ENCODE measurements around the gene CAPN13. TPM values are rescaled to one million over a fixed set of nuclear protein-coding genes. Genes with fewer than 3 reads are reported as not detected.

Gene CAPN13
- total RNA-seq, 2 donors from 2014 or later = 25.5 to 31.2 TPM

GRCh38 chr2:30790879-30791278, 16.4 kb downstream of the CAPN13 start:
- intact Hi-C loops (cut with DNase I) = no loop called here
- Histone ChIP-seq H3K27ac (no peak overlapping the region), H3K9ac (ENCODE audit: low read depth in 2 of 2, low read length in 2 of 2) (no peak overlapping the region), H3K36me3 (no peaks in the 10 kb centered on the region), H3K4me3 (no peak overlapping the region), H3K9me3 (no peaks in the 10 kb centered on the region), H3K27me3 (no peaks in the 10 kb centered on the region), H3K4me1 (no peaks in the 10 kb centered on the region)
- no peak for TF ChIP-seq CTCF (IDR thresholded peaks at IDR 0.05)
- DNase-seq = peak; percentile 49

DNA sequence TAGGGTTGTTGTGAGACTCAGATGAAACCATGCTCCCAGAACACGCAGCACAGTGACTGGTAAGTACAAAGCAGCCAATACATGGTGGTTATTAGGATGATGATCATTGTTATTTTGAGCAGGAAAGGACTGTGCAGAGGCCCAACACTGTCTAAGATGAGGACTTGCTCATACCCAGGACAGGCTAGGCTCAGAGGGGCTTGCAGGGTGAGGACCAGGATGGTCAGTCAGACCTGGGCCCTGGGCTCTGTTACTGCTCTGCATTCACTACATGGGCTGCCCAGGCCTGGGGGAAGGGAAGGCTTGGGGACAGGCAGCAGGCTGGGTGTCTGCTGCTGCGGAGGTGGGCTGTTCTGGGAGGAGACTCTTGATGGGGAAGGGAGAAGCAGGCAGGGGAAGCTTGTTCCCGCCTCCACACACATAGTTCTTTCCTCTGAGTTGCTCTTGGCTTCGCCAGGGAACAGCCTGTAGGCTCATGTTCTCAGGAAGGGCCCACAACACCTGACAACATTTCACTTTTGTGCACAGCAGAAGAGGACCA, 17.5 kb downstream of the CAPN13 start:
- peak; percentile 16 for DNase-seq
- no peaks in the 10 kb centered on the region for H3K4me1 ChIP-seq
- H3K36me3 ChIP-seq = no peaks in the 10 kb centered on the region
- TF ChIP-seq CTCF (IDR thresholded peaks at IDR 0.05) = no peak
- H3K27me3 ChIP-seq = no peaks in the 10 kb centered on the region
- no peak overlapping the region for H3K27ac ChIP-seq
- H3K4me3 ChIP-seq = no peak overlapping the region
- H3K9me3 ChIP-seq = no peaks in the 10 kb centered on the region
- H3K9ac ChIP-seq (ENCODE audit: low read depth in 2 of 2, low read length in 2 of 2) = no peak overlapping the region
- intact Hi-C loops (cut with DNase I) = no loop called here

GRCh38 chr2:30786923-30787685, 20.1 kb downstream of the CAPN13 start:
- Histone ChIP-seq H3K27me3 (no peaks in the 10 kb centered on the region), H3K9me3 (no peaks in the 10 kb centered on the region), H3K9ac (ENCODE audit: low read depth in 2 of 2, low read length in 2 of 2) (no peak overlapping the region), H3K36me3 (no peaks in the 10 kb centered on the region), H3K4me1 (no peaks in the 10 kb centered on the region), H3K27ac (no peak overlapping the region), H3K4me3 (no peak overlapping the region)
- intact Hi-C loops (cut with DNase I) = no loop called here
- no peak for TF ChIP-seq CTCF (IDR thresholded peaks at IDR 0.05)
- peak; percentile 14 for DNase-seq

DNA sequence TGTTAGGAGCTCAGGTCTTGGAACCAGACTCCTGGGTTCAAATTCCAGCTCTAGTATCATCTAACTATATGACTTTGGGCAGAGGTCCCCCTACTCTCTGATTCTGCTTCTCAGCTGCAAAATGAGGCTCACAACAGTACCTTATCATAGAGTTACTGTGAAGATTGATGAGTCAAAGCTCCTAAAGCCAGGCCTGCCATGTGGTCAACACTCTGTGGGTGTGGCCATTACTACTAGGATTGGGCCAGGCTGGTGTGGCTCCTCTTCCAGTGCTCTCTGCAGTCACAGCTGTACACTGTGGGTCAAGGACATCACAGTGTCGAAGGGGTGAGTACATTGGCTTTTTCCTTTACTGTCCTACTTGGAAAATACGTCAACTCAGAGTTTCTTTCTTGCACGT, 22.6 kb downstream of the CAPN13 start:
- DNase-seq = peak; percentile 5
- TF ChIP-seq CTCF (IDR thresholded peaks at IDR 0.05) = no peak
- no peaks in the 10 kb centered on the region for H3K9me3 ChIP-seq
- no peaks in the 10 kb centered on the region for H3K27me3 ChIP-seq
- H3K4me3 ChIP-seq = no peak overlapping the region
- intact Hi-C loops (cut with DNase I) = no loop called here
- no peaks in the 10 kb centered on the region for H3K36me3 ChIP-seq
- H3K9ac ChIP-seq (ENCODE audit: low read depth in 2 of 2, low read length in 2 of 2) = no peak overlapping the region
- no peak overlapping the region for H3K27ac ChIP-seq
- H3K4me1 ChIP-seq = no peaks in the 10 kb centered on the region

DNA sequence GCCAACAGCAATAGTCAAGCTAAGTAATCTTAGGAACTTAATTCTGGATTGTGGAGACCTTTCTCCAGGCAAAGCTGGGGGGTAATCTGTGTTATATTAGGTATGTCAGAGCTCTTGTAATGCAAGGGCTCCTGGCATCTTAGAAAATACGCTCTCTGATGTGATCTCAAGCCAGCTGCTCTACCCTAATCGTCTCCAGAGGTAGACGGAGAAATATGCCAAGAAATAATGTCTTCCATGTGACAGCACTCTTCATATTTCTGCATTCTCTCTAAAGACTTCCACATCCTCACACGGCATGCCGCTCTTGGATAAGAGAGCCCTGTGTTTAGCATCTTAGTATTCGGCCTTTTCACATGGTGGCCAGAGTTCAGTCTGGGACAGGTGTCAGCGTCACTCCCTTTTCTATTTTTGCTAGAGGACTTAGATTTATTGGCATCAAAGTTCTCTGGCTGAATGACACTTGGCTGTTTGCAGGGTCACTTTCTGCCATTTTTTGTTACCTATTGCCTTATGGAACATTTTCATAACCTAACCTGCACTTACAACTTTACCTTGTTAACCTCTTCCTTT, 25.2 kb downstream of the CAPN13 start:
- DNase-seq = peak; percentile 57
- no peak overlapping the region for H3K4me3 ChIP-seq
- H3K27me3 ChIP-seq = no peaks in the 10 kb centered on the region
- no peak for TF ChIP-seq CTCF (IDR thresholded peaks at IDR 0.05)
- H3K36me3 ChIP-seq = no peaks in the 10 kb centered on the region
- H3K27ac ChIP-seq = no peak overlapping the region
- no peaks in the 10 kb centered on the region for H3K9me3 ChIP-seq
- H3K9ac ChIP-seq (ENCODE audit: low read depth in 2 of 2, low read length in 2 of 2) = no peak overlapping the region
- intact Hi-C loops (cut with DNase I) = no loop called here
- no peaks in the 10 kb centered on the region for H3K4me1 ChIP-seq
